Stimulated activated CD4-positive, alpha-beta T cell treated with anti-CD3 and anti-CD28 coated beads, Interleukin-4, amount 100 ng/mL, for 1 hour (primary cell): Measurements from ENCODE around the gene RAMP1.
"Not testable (repeated sequence)": the region's sequence is repeated elsewhere in the genome, so short reads cannot be mapped to it uniquely, and the experiment has no call there.

Experiments used
- DNase-seq: peaks from one replicate; pipeline ENCODE4 v3.0.0-alpha.2; 2020

The RAMP1 gene

GRCh38 chr2:237859533-237860272 is at the start of gene RAMP1:
RAMP1 (plus strand) TSS chr2:237859623; CDS start chr2:237859676, 53 bp downstream.
- DNase-seq = no peak

GRCh38 chr2:237815637-237816036 is 43.8 kb upstream of the RAMP1 start:
- DNase-seq = no peak

DNA sequence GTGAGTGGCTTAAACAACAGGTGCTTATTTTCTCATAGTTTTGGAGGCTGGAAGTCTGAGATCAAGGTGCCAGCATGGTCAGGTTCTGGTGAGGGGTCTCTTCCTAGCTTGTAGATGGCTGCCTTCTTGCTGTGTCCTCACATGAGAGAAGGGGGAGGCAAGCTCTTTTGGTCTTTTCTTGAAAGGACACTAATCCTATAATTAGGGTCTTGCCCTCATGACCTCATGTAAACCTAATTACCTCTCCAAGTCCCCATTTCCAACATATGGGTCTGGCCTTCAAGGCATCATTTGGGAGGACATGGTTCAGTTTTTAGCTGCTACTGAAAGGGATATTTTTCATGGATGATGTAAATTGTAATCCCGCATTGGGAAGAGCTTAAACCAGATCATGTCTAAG is 42.9 kb upstream of the RAMP1 start:
- no peak for DNase-seq

DNA sequence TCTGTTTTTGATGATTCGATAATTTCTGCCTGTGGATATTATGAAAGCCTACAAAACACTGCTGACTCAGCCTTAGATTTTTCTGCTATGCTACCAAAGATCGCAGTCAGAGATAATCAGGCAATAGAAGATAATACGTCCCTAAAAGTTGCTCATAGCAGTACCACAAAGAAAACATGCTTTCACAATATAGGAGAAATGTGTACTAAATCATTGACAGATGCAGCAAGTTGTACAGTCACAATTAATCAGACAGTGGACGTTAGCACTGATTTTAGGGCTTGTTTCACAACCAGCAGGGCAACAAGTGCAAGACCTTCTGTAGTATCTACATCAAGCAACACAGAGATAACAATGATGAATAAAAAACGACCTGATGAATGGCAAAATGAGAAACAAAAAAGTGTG is 41.4 kb upstream of the RAMP1 start:
- DNase-seq = no peak

DNA sequence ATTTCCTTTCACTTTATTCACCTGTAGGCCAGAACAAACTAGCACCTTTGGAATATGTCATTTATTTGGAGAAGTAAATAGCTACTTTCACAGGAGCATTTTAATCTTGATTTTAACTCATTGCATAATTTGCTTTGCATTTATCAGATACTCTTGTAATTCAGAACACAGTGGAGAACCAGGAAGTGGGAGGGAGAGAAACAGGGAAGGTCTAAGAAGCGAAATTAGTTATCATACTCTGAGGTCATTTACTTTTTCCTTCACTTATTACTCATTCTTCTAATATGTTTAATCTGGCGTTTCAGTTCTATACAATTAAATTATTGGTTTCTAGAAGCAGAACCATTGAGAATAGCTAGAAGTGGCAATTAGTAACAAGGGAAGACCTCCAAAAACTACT is 40.2 kb upstream of the RAMP1 start:
- no peak for DNase-seq

GRCh38 chr2:237820421-237820820 is 39.0 kb upstream of the RAMP1 start:
- DNase-seq = no peak

DNA sequence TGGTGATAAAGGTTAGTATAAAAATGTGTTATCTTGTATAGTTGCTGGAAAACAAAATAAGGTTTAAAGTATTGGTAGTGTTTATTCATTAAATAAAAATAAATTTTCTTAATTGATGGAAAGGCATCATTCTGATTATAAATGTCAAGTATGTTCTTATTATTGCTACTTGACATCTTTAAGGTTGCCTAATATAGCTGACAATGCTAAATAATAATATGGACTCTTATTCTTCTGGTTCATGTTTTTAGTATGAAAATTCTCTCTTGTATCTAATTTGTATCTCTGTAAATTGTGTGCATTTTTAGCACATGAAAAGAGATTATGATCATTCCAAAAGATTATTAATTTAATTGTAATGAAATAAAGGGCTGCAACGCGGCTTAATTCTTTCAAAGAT is 35.9 kb upstream of the RAMP1 start:
- DNase-seq = no peak

DNA sequence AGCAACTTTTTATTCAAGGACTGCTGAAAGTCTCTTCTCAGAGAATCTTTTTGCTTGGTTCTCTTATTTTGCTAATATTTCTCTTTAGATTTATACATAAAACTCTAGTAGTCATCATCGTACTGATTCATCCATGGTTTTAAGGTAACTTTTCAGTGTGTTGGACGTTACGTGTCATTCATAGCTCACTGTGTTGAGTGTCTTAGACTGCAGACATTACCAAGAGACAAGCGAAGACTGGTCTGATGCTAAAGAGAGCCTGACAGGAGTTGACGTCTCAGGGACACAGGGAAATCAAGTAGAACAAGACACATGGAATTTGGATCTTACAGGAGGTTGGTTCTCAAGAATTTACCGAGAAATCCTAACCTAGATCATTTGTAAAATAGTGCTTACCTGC is 35.3 kb upstream of the RAMP1 start:
- no peak for DNase-seq

DNA sequence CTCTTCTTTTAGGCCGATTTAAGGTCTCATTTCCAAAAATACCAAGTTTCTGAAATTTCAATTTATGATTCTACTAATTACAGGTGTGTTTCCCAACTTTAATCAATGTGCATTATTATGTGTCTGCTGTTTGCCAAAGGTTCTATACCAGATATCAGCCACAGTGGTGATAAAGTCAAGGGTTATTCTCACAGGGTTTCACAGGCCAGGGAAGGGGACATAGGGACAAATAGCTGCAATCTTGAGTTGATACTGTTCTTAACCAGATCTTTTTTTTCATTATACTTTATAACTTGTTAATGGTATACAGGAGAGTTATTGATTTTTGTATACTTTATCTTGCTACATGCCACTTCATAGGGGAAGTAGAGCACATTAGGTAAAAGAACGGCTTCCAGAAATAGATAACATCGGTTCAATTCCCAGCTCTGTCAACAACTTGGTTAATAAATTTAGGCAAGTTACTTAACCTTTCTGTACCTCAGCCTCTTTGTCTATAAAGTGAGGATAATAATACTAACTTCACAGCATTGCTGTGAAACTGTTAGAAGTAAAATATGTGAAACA is 31.9 kb upstream of the RAMP1 start:
- no peak for DNase-seq

GRCh38 chr2:237830522-237830921 is 28.9 kb upstream of the RAMP1 start:
- no peak for DNase-seq

GRCh38 chr2:237833546-237833945 is 25.9 kb upstream of the RAMP1 start:
- DNase-seq = no peak

DNA sequence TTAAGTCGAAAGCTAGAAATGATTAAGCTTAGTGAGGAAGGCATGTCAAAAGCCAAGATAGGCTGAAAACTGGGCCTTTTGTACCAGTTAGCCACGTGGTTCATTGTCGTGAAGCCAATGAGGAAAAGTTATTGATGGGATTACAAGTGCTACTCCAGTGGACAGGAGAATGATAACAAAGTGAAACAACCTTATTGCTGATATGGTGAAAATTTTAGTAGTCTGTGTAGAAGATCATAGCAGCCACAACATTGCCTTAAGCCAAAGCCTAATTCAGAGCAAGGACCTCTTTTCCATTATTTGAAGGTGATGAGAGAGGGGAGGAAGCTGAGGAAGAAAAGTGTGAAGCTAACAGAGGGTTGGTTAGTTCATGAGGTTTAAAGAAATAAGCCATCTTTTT is 24.1 kb upstream of the RAMP1 start:
- DNase-seq = no peak

DNA sequence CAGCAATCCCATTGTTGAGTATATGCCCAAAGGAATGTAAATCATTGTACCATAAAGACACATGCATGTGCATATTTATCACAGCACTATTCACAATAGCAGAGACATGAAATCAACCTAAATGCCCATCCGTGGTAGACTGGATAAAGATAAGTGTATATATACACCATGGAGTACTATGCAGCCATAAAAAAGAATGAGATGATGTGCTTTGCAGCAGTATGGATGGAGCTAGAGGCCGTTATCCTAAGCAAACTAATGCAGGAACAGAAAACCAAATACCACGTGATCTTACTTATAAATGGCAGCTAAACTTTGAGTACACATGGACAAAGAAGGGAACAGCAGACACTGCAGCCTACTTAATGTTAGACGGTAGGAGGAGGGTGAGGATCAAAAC is 18.4 kb upstream of the RAMP1 start:
- no peak for DNase-seq

DNA sequence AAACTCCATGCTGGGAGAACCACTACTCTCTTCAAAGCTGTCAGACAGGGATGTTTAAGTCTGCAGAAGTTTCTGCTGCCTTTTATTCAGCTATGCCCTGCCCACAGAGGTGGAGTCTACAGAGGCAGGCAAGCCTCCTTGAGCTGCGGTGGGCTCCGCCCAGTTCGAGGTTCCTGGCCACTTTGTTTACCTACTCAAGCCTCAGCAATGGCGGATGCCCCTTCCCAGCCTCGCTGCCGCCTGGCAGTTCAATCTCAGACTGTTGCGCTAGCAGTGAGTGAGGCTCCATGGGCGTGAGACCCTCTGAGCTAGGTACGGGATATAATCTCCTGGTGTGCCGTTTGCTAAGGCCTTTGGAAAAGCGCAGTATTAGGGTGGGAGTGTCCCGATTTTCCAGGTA is 10.5 kb upstream of the RAMP1 start:
- not testable (repeated sequence) for DNase-seq

DNA sequence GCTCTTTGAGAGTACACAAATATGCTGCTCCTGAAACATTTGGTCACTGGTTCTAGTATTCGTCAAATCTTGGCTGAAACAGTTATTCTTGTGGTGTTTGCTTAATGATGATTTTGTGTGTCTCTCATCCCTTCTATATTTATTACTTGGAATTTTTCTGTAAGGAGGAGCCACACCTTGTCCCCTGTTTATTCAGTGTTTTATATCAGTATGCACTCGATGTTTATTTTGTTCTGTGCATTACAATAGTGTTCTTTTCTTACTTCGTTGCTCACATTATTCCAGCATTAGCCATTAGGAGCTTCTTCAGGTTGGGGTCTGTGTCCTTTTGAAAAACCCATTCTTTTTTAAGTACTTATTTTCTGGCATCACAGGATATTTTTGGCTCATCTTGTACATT is 5.1 kb upstream of the RAMP1 start:
- DNase-seq = no peak

DNA sequence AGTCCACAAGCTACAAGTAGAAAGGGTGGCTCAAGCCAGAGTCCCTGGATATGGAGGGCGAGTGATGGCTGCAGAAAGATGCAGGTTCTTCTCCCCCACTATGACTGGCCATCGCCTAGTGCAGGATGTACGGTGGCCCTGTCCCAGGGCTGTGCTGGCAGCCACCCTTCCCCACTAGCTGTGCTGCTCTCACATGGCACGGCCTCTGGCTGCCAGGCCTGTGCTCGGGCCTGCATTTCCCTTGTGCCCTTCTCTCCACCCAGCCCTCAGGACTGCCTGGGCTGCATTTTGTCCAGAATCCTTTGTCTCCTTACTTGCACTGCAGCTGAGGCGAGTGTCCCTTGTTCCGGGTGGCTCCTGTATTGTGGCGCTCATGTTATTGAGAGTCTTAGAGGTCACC is 1.6 kb upstream of the RAMP1 start:
- DNase-seq = no peak

DNA sequence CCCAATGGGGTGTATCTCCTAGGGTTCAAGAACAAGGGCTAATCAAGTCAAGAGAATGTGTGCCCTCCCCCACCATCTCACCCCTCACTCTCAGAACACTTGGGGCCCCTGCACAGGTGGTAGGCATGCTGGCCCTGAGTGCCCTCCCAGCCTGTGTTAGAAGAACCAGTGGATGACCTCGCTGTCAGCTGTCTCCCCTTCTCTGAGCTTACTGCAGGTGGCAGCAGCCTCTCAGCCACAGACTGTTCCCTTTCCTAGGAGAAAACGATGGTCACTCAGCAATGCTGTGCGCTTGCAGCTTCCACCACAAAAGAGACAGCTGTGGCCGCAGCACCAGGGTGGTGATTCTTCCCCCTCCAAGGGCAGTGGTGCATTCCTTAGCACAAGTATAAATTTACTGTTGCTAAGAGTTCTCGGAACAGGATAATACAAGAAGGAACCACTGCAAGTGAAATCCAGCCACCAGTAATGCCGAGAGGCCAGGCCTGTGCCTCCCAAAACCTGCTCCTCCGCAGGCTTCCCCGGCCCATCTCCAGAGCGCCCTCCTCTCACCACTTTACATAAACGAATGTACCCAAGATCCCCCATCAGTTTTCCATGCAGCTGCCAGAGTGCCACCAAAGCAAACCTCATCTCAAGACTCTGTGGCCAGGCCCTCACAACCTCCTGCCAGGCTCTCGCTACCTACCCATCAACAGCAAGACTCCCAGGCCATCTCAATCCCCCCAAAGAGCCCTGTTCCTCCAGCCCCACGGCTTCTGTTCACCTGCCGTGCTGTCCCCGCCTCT is 935 bp upstream of the RAMP1 start:
- peak; percentile 33 for DNase-seq

- no peak for DNase-seq
Observed at GRCh38 chr2:237859082-237859433, 365 bp upstream of the RAMP1 start.

DNA sequence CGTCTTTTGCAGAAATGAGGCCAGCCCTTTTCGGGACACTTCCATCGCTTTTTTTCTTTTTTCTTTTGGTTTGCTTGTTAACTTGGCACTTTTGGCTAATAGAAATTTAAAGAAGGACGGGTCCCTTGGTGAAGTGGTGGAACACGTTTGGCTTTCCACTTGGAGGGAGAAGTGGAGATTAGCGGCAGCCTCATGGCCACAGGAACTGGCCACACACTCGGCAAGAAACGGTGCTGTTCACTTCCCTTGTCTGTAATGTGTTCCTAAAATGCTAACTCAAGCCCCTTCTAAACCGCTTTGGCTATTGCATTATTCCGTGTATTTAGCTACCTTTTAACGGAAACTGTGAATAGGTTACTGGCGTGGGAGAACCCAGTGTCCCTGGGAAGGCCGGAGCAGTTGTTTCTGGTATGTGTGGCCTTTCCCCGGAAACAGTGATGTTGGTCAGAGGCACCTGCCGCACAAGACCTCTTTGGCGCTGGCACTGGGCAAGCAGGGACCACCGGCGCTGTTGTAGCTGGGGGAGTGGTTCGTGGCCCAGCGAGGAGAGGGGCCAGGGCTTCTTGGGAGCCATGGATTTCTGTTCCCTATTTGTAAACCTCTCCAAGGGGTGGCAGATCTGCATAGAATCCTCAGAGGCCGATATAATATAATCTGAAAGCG is 981 bp downstream of the RAMP1 start:
- DNase-seq = no peak

- DNase-seq = no peak
Observed at GRCh38 chr2:237861875-237862527, 2.6 kb downstream of the RAMP1 start.

- DNase-seq = no peak
Observed at GRCh38 chr2:237862528-237862895, 3.1 kb downstream of the RAMP1 start.

- no peak for DNase-seq
Observed at GRCh38 chr2:237863102-237863511, 3.7 kb downstream of the RAMP1 start.
